ENCODE results near the gene CCDC88A. TPM values are rescaled to one million over a fixed set of nuclear protein-coding genes. Genes with fewer than 3 reads are reported as not detected.
A peak's percentile ranks its signal among the peaks of the same experiment; 100 is the strongest.

The CCDC88A gene
- total RNA-seq, 1 experiment from 2014 or later = 21.6 TPM

- intact Hi-C loops (cut with micrococcal nuclease) = loop anchor here (10.0 kb wide), 1 partner anchor 523 kb away; no protein-coding TSS in a partner anchor
- POLR2A ChIA-PET (ENCODE audit: unreplicated experiment) = no interaction called here
- CTCF ChIA-PET = no interaction called here
- DNase-seq (peak; percentile 43), ATAC-seq (no peak)
- Histone ChIP-seq H3K27ac (ENCODE audit: low read length) (no peak overlapping the region), H3K4me3 (ENCODE audit: low read length) (no peak overlapping the region), H3K79me2 (ENCODE audit: low read length) (no peaks in the 10 kb centered on the region), H3K9me2 (replicated peaks; ENCODE audit: low read length) (no peaks in the 10 kb centered on the region), H3K9me3 (ENCODE audit: low read length) (no peaks in the 10 kb centered on the region), H3K9ac (ENCODE audit: low read length) (no peak overlapping the region), H3K4me2 (ENCODE audit: low read length) (no peak overlapping the region), H3K27me3 (ENCODE audit: low read length) (no peaks in the 10 kb centered on the region), H2AFZ (ENCODE audit: low read length) (no peak overlapping the region), H4K20me1 (ENCODE audit: low read length) (no peaks in the 10 kb centered on the region), H3F3A (ENCODE audit: low read length, unreplicated experiment) (no peaks in the 10 kb centered on the region), H3K36me3 (ENCODE audit: low read depth, low read length) (no peaks in the 10 kb centered on the region), H3K4me1 (ENCODE audit: insufficient read depth, low read length) (peaks cover 26% of the 10 kb centered on the region)
- BruUV-seq (replicated peaks) = no TSS peak
- no peak for TF ChIP-seq EZH2 (IDR thresholded peaks at IDR 0.05; ENCODE audit: low read length, unreplicated experiment)
- TF ChIP-seq CTCF (conservative IDR thresholded peaks at IDR 0.05; ENCODE audit: low read depth, low read length) = no peak
- TF ChIP-seq EZH2phosphoT487 (IDR thresholded peaks at IDR 0.05; ENCODE audit: borderline replicate concordance, low read length) = no peak
Measured at GRCh38 chr2:55428258-55428657, 8.6 kb upstream of the CCDC88A start.

- Histone ChIP-seq H3K36me3 (ENCODE audit: low read depth, low read length) (no peaks in the 10 kb centered on the region), H3F3A (ENCODE audit: low read length, unreplicated experiment) (no peaks in the 10 kb centered on the region), H3K4me3 (ENCODE audit: low read length) (no peak overlapping the region), H3K9ac (ENCODE audit: low read length) (no peak overlapping the region), H3K4me2 (ENCODE audit: low read length) (peak overlapping the region; percentile 65), H3K9me2 (replicated peaks; ENCODE audit: low read length) (no peaks in the 10 kb centered on the region), H3K79me2 (ENCODE audit: low read length) (no peaks in the 10 kb centered on the region), H3K27ac (ENCODE audit: low read length) (peak overlapping the region; percentile 69), H3K27me3 (ENCODE audit: low read length) (no peaks in the 10 kb centered on the region), H3K4me1 (ENCODE audit: insufficient read depth, low read length) (peaks cover 26% of the 10 kb centered on the region), H3K9me3 (ENCODE audit: low read length) (no peaks in the 10 kb centered on the region), H4K20me1 (ENCODE audit: low read length) (no peaks in the 10 kb centered on the region), H2AFZ (ENCODE audit: low read length) (0 out of 2 replicates have a peak overlapping the region, but pooled peaks have one; percentile 5)
- ChIA-PET CTCF (no interaction called here), POLR2A (ENCODE audit: unreplicated experiment) (no interaction called here)
- intact Hi-C loops (cut with micrococcal nuclease) = loop anchor here (10.0 kb wide), 1 partner anchor 521 kb away; no protein-coding TSS in a partner anchor
- no TSS peak for BruUV-seq (replicated peaks)
- TF ChIP-seq CTCF (conservative IDR thresholded peaks at IDR 0.05; ENCODE audit: low read depth, low read length) = no peak
- TF ChIP-seq EZH2phosphoT487 (IDR thresholded peaks at IDR 0.05; ENCODE audit: borderline replicate concordance, low read length) = no peak
- no peak for TF ChIP-seq EZH2 (IDR thresholded peaks at IDR 0.05; ENCODE audit: low read length, unreplicated experiment)
- ATAC-seq = peak; percentile 89
- DNase-seq = peak; percentile 86
Measured at GRCh38 chr2:55425431-55425831, 5.8 kb upstream of the CCDC88A start.

GRCh38 chr2:55422876-55423665, 3.4 kb upstream of the CCDC88A start:
- H3K27ac ChIP-seq (ENCODE audit: low read length) = no peak overlapping the region
- no peaks in the 10 kb centered on the region for H3K9me3 ChIP-seq (ENCODE audit: low read length)
- peaks cover 26% of the 10 kb centered on the region for H3K4me1 ChIP-seq (ENCODE audit: insufficient read depth, low read length)
- TF ChIP-seq CTCF (conservative IDR thresholded peaks at IDR 0.05; ENCODE audit: low read depth, low read length) (no peak), EZH2phosphoT487 (IDR thresholded peaks at IDR 0.05; ENCODE audit: borderline replicate concordance, low read length) (no peak), EZH2 (IDR thresholded peaks at IDR 0.05; ENCODE audit: low read length, unreplicated experiment) (no peak)
- no TSS peak for BruUV-seq (replicated peaks)
- H3K4me2 ChIP-seq (ENCODE audit: low read length) = no peak overlapping the region
- POLR2A ChIA-PET (ENCODE audit: unreplicated experiment) = no interaction called here
- ATAC-seq (no peak), DNase-seq (no peak)
- intact Hi-C loops (cut with micrococcal nuclease) = loop anchor here (10.0 kb wide), 1 partner anchor 518 kb away; no protein-coding TSS in a partner anchor
- H3K79me2 ChIP-seq (ENCODE audit: low read length) = peaks cover 11% of the 10 kb centered on the region
- H3K36me3 ChIP-seq (ENCODE audit: low read depth, low read length) = no peaks in the 10 kb centered on the region
- H3K9me2 ChIP-seq (replicated peaks; ENCODE audit: low read length) = no peaks in the 10 kb centered on the region
- no peaks in the 10 kb centered on the region for H3K27me3 ChIP-seq (ENCODE audit: low read length)
- no peaks in the 10 kb centered on the region for H4K20me1 ChIP-seq (ENCODE audit: low read length)
- H3K9ac ChIP-seq (ENCODE audit: low read length) = no peak overlapping the region
- CTCF ChIA-PET = no interaction called here
- no peak overlapping the region for H2AFZ ChIP-seq (ENCODE audit: low read length)
- H3K4me3 ChIP-seq (ENCODE audit: low read length) = no peak overlapping the region
- H3F3A ChIP-seq (ENCODE audit: low read length, unreplicated experiment) = no peaks in the 10 kb centered on the region
